Type B pancreatic cell (in vitro differentiated cells): ENCODE results near the gene CCND1. TPM values are rescaled to one million over a fixed set of nuclear protein-coding genes. Genes with fewer than 3 reads are reported as not detected.

Experiments
- DNase-seq: peaks from one replicate; pipeline ENCODE4 v3.0.0; 2021; ENCODE audit warnings: mixed read lengths; ENCODE audit not compliant: unreplicated experiment; ENCODE audit errors: extremely low spot score
- H3K27ac Mint-ChIP-seq: 2 replicates; pipeline ENCODE4 v1.8.0; 2021; ENCODE audit warnings: mild to moderate bottlenecking, mixed read lengths
- H3K27me3 Mint-ChIP-seq: 2 replicates; pipeline ENCODE4 v1.8.0; 2021; ENCODE audit warnings: mixed read lengths
- H3K36me3 Mint-ChIP-seq: 2 replicates; pipeline ENCODE4 v1.8.0; 2021; ENCODE audit warnings: mixed read lengths
- H3K4me1 Mint-ChIP-seq: one replicate; pipeline ENCODE4 v1.8.0; 2021; ENCODE audit warnings: mixed read lengths; ENCODE audit not compliant: unreplicated experiment
- H3K4me3 Mint-ChIP-seq: 2 replicates; pipeline ENCODE4 v1.8.0; 2021; ENCODE audit warnings: mild to moderate bottlenecking, mixed read lengths
- H3K9me3 Mint-ChIP-seq: 2 replicates; pipeline ENCODE4 v1.8.0; 2021; ENCODE audit warnings: mixed read lengths
- total RNA-seq: library from RNA; stranded (reverse); gene quantifications from 2 replicates; pipeline ENCODE4 v1.2.1, GENCODE V29; 2021; ENCODE audit warnings: low replicate concordance
- TF ChIP-seq, protein P1 (sequence below): fragments of 200-600 bp; sonication (generic); conservative IDR thresholded peaks from 2 replicates; pipeline ENCODE4 v1.5.0; 2021; ENCODE audit warnings: antibody characterized with exemption, mild to moderate bottlenecking

The CCND1 gene
- total RNA-seq, 1 donor from 2014 or later, result 299 TPM

DNA sequence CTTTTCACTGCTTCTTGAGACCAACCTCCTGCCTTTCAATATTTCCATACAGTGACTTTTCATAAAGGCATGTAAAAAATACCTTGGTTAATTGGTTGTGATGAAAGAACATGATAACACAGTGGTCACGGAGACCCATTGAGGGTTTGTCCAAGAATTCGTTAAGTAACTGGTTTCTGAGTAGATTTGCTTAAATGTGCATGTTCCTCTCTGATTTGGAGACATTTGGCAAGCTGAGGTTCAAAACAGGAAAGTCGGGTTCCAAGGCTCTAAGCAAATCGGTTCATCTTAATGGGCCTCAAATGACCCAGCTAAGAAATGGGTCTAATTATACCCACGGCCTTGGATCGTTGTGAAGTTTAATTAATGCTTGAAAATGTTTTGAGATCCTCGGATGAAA lies 36.9 kb upstream of the CCND1 start:
- DNase-seq, result no peak
- Mint-ChIP-seq H3K4me3 (no peak overlapping the region), H3K27me3 (peaks cover 20% of the 10 kb centered on the region), H3K36me3 (no peaks in the 10 kb centered on the region), H3K9me3 (peaks cover 9% of the 10 kb centered on the region), H3K4me1 (peaks cover 25% of the 10 kb centered on the region), H3K27ac (no peak overlapping the region)
- TF ChIP-seq, protein P1, sequence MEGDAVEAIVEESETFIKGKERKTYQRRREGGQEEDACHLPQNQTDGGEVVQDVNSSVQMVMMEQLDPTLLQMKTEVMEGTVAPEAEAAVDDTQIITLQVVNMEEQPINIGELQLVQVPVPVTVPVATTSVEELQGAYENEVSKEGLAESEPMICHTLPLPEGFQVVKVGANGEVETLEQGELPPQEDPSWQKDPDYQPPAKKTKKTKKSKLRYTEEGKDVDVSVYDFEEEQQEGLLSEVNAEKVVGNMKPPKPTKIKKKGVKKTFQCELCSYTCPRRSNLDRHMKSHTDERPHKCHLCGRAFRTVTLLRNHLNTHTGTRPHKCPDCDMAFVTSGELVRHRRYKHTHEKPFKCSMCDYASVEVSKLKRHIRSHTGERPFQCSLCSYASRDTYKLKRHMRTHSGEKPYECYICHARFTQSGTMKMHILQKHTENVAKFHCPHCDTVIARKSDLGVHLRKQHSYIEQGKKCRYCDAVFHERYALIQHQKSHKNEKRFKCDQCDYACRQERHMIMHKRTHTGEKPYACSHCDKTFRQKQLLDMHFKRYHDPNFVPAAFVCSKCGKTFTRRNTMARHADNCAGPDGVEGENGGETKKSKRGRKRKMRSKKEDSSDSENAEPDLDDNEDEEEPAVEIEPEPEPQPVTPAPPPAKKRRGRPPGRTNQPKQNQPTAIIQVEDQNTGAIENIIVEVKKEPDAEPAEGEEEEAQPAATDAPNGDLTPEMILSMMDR, result no peak

DNA sequence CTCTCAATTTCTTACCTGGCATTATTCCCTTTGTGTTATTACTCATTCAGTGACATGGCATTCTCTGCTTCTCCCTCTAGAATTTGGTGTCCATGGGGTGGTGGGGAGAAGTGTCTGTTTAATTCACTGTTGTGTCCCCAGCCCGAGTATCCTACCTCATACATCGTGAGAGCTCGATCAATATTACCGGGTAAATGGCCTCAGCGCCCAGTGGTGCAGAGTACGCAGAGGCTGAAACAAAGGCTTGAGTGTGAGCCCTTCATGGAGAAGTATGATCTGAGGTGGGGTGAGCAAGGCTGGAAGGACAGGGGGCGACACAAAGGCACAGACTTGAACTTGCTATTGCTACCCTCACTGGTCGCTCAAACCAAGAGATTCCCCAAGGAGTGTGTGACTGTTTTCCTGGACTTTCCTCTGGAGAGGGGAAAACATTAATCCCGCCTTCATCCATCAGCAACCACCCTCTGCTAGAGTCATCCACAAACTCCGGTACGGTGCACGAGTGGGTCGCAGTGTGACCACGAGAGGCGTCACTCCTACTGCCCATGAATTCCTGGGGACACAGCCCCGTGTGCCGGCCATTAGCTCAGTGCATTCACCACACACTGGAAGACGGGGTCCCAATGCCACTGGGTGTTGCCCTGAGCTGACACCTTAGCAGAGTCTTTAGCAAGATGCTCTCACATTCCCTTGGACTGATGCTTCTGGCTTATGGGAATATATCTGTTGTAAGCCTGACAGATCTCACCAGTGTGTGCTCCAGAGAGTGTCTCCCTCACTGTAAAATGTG lies 35.0 kb upstream of the CCND1 start:
- Mint-ChIP-seq H3K4me3 (no peak overlapping the region), H3K27me3 (peaks cover 20% of the 10 kb centered on the region), H3K4me1 (peaks cover 18% of the 10 kb centered on the region), H3K9me3 (peaks cover 9% of the 10 kb centered on the region), H3K36me3 (no peaks in the 10 kb centered on the region), H3K27ac (no peak overlapping the region)
- DNase-seq, result no peak
- TF ChIP-seq, protein P1, result no peak

DNA sequence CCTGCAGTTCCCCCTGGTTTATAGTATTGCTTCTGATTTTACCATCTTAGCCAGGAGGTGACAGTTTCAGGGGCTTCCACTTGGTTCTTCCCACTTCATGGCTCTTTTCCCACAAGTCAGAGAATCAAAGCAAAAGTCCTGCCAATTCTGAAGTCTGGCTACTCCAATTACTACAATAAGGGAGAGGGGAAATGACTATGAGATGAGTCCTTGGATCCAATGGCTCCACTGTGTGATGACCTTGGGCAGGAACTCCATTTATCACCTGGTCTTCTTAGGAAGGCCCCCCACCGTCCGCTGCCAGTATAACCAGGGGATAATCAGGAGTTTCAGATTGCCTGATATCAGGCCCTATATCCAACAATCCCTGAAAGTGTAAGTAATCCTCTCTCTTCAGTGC lies 31.6 kb upstream of the CCND1 start:
- Mint-ChIP-seq H3K4me1 (no peaks in the 10 kb centered on the region), H3K27ac (no peak overlapping the region), H3K27me3 (peaks cover 11% of the 10 kb centered on the region), H3K4me3 (no peak overlapping the region), H3K36me3 (no peaks in the 10 kb centered on the region), H3K9me3 (peaks cover 9% of the 10 kb centered on the region)
- TF ChIP-seq, protein P1, result no peak
- DNase-seq, result no peak

DNA sequence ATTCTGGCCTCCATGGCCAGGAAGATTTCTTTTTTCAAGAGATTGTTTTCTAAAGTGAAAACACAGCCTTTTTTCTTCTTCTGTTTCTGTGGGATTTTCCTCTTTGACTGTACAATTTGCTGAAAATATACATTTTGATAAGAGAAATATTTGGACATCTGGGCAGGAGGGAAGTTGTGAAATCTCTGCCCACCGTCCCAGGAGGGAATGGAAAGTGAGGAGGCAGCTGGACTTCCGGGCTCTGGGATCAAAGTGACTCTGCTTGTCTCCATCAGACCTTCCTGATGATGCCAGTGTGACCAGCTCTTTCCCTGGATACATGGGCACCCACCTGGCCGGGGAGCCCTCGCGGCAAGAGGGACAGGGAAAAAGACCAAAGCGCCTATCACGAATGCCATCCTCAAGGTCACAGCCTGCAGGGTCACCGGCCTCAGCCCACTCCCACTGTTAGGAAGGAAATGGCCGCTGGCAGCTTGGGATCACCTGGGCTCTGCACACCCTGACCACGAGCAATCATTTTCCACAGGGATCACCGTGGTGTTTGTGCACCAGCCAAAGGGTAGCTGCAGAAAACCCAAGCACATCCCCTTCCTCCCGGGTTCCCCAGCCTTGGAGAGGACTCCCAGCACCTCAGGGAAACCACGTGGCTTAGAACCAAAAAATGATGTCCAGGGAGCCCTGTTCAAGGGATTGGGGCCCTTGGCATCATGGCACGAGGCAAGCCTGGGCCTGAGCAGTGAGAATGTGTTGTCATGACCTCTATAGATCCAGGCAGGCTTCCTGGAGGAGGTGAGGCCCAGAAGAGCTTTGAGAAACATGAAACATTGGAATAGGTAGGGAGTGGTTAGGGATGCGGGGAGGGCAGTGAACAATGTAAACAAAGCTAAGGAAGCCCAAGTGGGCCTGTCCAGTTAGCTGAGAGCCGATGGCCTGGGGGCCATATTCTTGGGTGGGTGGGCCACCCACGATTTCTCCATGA lies 29.1 kb upstream of the CCND1 start:
- no peak overlapping the region for H3K4me3 Mint-ChIP-seq
- H3K9me3 Mint-ChIP-seq, result peaks cover 9% of the 10 kb centered on the region
- peaks cover 7% of the 10 kb centered on the region for H3K4me1 Mint-ChIP-seq
- no peak for DNase-seq
- H3K27ac Mint-ChIP-seq, result no peak overlapping the region
- TF ChIP-seq, protein P1, result no peak
- peaks cover 4% of the 10 kb centered on the region for H3K27me3 Mint-ChIP-seq
- no peaks in the 10 kb centered on the region for H3K36me3 Mint-ChIP-seq

DNA sequence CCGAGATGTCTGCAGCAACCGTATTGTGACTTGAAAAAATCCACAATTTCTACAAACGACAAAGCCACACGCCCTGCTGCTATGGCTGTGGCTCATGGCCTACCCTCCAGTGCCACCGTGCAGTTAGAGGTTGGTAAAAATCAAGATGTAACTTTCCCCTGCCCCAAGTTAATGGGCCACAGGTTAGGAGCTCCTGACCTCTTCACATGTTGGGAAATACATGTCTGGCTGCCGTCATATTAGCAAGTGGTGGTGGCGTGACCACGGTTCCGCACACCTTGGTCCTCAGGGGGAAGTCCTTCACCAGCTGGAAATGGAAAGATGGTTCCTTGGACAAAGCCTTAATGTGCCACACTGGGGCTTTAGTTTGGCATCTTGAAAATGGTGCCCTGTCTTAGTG lies 27.4 kb upstream of the CCND1 start:
- Mint-ChIP-seq H3K4me3 (no peak overlapping the region), H3K27me3 (peaks cover 1% of the 10 kb centered on the region), H3K9me3 (peaks cover 4% of the 10 kb centered on the region), H3K36me3 (no peaks in the 10 kb centered on the region), H3K27ac (no peak overlapping the region), H3K4me1 (peaks cover 7% of the 10 kb centered on the region)
- DNase-seq, result no peak
- TF ChIP-seq, protein P1, result no peak
